ENCODE results near the gene SIGLEC6.

GRCh38 chr19:51565583-51565982 lies 34.1 kb upstream of the SIGLEC6 start:
- TF ChIP-seq EZH2 (IDR thresholded peaks at IDR 0.05) (no peak), POLR2AphosphoS5 (IDR thresholded peaks at IDR 0.05; ENCODE audit: borderline replicate concordance, low read depth, low read length) (no peak)

Data from SK-N-MC (cell line).